ENCODE measurements around the gene MOB4. TPM values are rescaled to one million over a fixed set of nuclear protein-coding genes. Genes with fewer than 3 reads are reported as not detected.
A peak's percentile ranks its signal among the peaks of the same experiment; 100 is the strongest.
"Not testable (repeated sequence)": the region's sequence is repeated elsewhere in the genome, so short reads cannot be mapped to it uniquely, and the experiment has no call there.

Gene MOB4
- 24.3 TPM for total RNA-seq
- long read RNA-seq, transcript MOB4-202 (8 exons, 3,986 nt) = major isoform, 43 of 52 reads
- long read RNA-seq, transcript MOB4-207 (7 exons, 1,021 nt) = minor isoform, 5 of 52 reads
- long read RNA-seq, partial matches to known transcripts = 0 of 52 reads
- long read RNA-seq, other reads (novel, unspliced or antisense) = 4 of 52 reads

GRCh38 chr2:197515739-197516392 is at the start of gene MOB4:
Gene MOB4 (plus strand): TSS chr2:197516066. CDS start chr2:197516087, 21 bp downstream.
- DNase-seq (ENCODE audit: low spot score) = peak; percentile 99

GRCh38 chr2:197472166-197472565 is 43.7 kb upstream of the MOB4 start:
- no peak for DNase-seq (ENCODE audit: low spot score)

- DNase-seq (ENCODE audit: low spot score) = no peak
Observed at GRCh38 chr2:197477797-197478196, 38.1 kb upstream of the MOB4 start.

GRCh38 chr2:197480165-197481036 is 35.5 kb upstream of the MOB4 start:
- no peak for DNase-seq (ENCODE audit: low spot score)

- not testable (repeated sequence) for DNase-seq (ENCODE audit: low spot score)
Observed at GRCh38 chr2:197484248-197484647, 31.6 kb upstream of the MOB4 start.

GRCh38 chr2:197486175-197486574 is 29.7 kb upstream of the MOB4 start:
- DNase-seq (ENCODE audit: low spot score) = no peak

- no peak for DNase-seq (ENCODE audit: low spot score)
Observed at GRCh38 chr2:197487385-197487784, 28.5 kb upstream of the MOB4 start.

- no peak for DNase-seq (ENCODE audit: low spot score)
Observed at GRCh38 chr2:197495433-197496134, 20.3 kb upstream of the MOB4 start.

- no peak for DNase-seq (ENCODE audit: low spot score)
Observed at GRCh38 chr2:197496695-197497094, 19.2 kb upstream of the MOB4 start.

- no peak for DNase-seq (ENCODE audit: low spot score)
Observed at GRCh38 chr2:197497326-197497725, 18.5 kb upstream of the MOB4 start.

- no peak for DNase-seq (ENCODE audit: low spot score)
Observed at GRCh38 chr2:197498235-197498936, 17.5 kb upstream of the MOB4 start.

GRCh38 chr2:197498937-197499593 is 16.8 kb upstream of the MOB4 start:
- peak; percentile 91 for DNase-seq (ENCODE audit: low spot score)

- peak; percentile 99 for DNase-seq (ENCODE audit: low spot score)
Observed at GRCh38 chr2:197499594-197500502, 16.0 kb upstream of the MOB4 start, which contains the start of the genes HSPD1 and HSPE1. Gene HSPD1 (minus strand): TSS chr2:197499840. CDS start chr2:197498848, 992 bp downstream. Gene HSPE1 (plus strand): TSS chr2:197500379. CDS start chr2:197500437, 58 bp downstream.

- DNase-seq (ENCODE audit: low spot score) = no peak
Observed at GRCh38 chr2:197500503-197501131, 15.2 kb upstream of the MOB4 start.

GRCh38 chr2:197502201-197502600 is 13.7 kb upstream of the MOB4 start:
- no peak for DNase-seq (ENCODE audit: low spot score)

GRCh38 chr2:197502685-197503084 is 13.2 kb upstream of the MOB4 start:
- DNase-seq (ENCODE audit: low spot score) = no peak

GRCh38 chr2:197504000-197504399 is 11.9 kb upstream of the MOB4 start:
- DNase-seq (ENCODE audit: low spot score) = no peak

- DNase-seq (ENCODE audit: low spot score) = no peak
Observed at GRCh38 chr2:197504512-197504911, 11.4 kb upstream of the MOB4 start.

- no peak for DNase-seq (ENCODE audit: low spot score)
Observed at GRCh38 chr2:197506658-197507057, 9.2 kb upstream of the MOB4 start.
